ENCODE data around the gene AJM1. TPM values are rescaled to one million over a fixed set of nuclear protein-coding genes. Genes with fewer than 3 reads are reported as not detected.

The AJM1 gene
- total RNA-seq, 1 experiment from 2014 or later, result 1.8 TPM

DNA sequence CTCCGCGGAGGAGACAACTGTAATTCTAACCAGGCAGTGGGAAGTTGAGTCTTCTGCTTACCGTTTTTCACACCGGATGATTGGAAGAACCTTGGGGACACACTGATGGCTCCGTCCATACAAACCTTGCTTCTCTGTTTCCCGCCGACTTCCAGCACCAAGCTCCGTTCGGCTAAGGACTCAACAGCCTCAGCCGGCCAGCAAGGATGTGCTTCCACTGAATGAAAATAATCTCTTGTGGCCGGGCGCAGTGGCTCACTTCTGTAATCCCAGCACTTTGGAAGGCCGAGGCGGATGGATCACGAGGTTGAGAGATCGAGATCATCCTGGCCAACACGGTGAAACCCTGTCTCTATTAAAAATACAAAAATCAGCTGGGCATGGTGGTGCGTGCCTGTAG lies 25.6 kb downstream of the AJM1 start:
- peaks cover 18% of the 10 kb centered on the region for H3K27me3 Mint-ChIP-seq (ENCODE audit: low read depth)

More for the DNA sequence above, 25.6 kb downstream of the AJM1 start:
- Histone ChIP-seq H2BK15ac (ENCODE audit: low read depth, low read length) (no peak overlapping the region), H2BK5ac (ENCODE audit: insufficient read length, low read length) (no peak overlapping the region), H2BK120ac (ENCODE audit: low read depth, low read length, poor library complexity, severe bottlenecking) (no peak overlapping the region), H2BK20ac (ENCODE audit: low read depth, low read length, poor library complexity, severe bottlenecking) (no peak overlapping the region), H2AK5ac (ENCODE audit: insufficient read length, low read length) (no peak overlapping the region), H3K18ac (ENCODE audit: insufficient read length, low read depth, low read length) (no peak overlapping the region), H3K27me3 (ENCODE audit: insufficient read depth, low read length) (no peaks in the 10 kb centered on the region), H3K4me2 (ENCODE audit: insufficient read depth, insufficient read length, low read length) (no peak overlapping the region), H4K91ac (ENCODE audit: insufficient read length, low read depth, low read length) (no peak overlapping the region), H3T11ph (ENCODE audit: low read length) (no peak overlapping the region), H3K4ac (ENCODE audit: low read depth, low read length) (no peak overlapping the region), H3K56ac (ENCODE audit: insufficient read length, low read depth, low read length) (no peak overlapping the region), H3K9me3 (ENCODE audit: control insufficient read depth, low read depth, low read length) (peaks cover 5% of the 10 kb centered on the region), H3K9ac (ENCODE audit: extremely low read depth, insufficient read length, low read length) (no peak overlapping the region), H3K23ac (ENCODE audit: insufficient read length, low read depth, low read length) (no peak overlapping the region), H3K79me2 (ENCODE audit: insufficient read depth, low read length) (peaks cover 2% of the 10 kb centered on the region; the same call in 1 of the 2 replicates), H2BK12ac (ENCODE audit: insufficient read length, low read depth, low read length) (no peak overlapping the region), H3K27ac (ENCODE audit: insufficient read length, low read depth, low read length) (no peak overlapping the region), H3K4me1 (ENCODE audit: insufficient read depth, low read length) (0 out of 2 replicates have a peak, but pooled peaks cover 3% of the 10 kb centered on the region), H2AFZ (ENCODE audit: low read length) (no peak overlapping the region), H4K8ac (replicated peaks; ENCODE audit: insufficient read length, low read depth, low read length) (no peak overlapping the region), H3K23me2 (ENCODE audit: insufficient read length, low read depth, low read length, poor library complexity, severe bottlenecking) (peaks cover 4% of the 10 kb centered on the region), H3K14ac (ENCODE audit: insufficient read depth, low read length) (no peak overlapping the region), H4K5ac (ENCODE audit: insufficient read length, low read depth, low read length) (no peak overlapping the region), H3K79me1 (ENCODE audit: insufficient read depth, low read depth, low read length, poor library complexity, severe bottlenecking) (peaks cover 2% of the 10 kb centered on the region), H4K20me1 (ENCODE audit: control insufficient read depth, insufficient read depth, insufficient read length) (no peaks in the 10 kb centered on the region)
- WGBS (ENCODE audit: extremely low coverage, insufficient read length, low lambda C conversion rate), result no CpG with 5 or more reads among the region's 18 CpGs
- Mint-ChIP-seq H3K9me3 (peaks cover 40 to 57% of the 10 kb centered on the region in 2 experiments), H3K36me3 (ENCODE audit: insufficient read depth in 1 of 3, low read depth in 3 of 3) (peaks cover 21 to 47% (median 44%) of the 10 kb centered on the region in 3 experiments), H3K27ac (no peak overlapping the region), H3K4me1 (peaks cover 5 to 6% of the 10 kb centered on the region in 2 experiments), H3K4me3 (peak overlapping the region; percentile 63 to 81; a peak in 4 of 5 replicates)
- no peak for TF ChIP-seq CTCF (conservative IDR thresholded peaks at IDR 0.05)
- DNase-seq, result no peak
